B cell (primary cell): ENCODE data around the gene ITPRIP.

Source experiments
- CTCF ChIP-seq: fragments of 200-600 bp; IDR thresholded peaks from one replicate; pipeline ENCODE4 v1.8.0; 2022; ENCODE audit warnings: antibody characterized with exemption, mild to moderate bottlenecking
- EZH2 ChIP-seq: IDR thresholded peaks from 2 replicates; pipeline ENCODE4 v1.6.1; 2012; ENCODE audit warnings: borderline replicate concordance, low read depth, mild to moderate bottlenecking, moderate library complexity, low read length; ENCODE audit not compliant: insufficient read depth, poor library complexity, severe bottlenecking

GRCh38 chr10:104323760-104324201 lies 14.5 kb downstream of the ITPRIP start:
- TF ChIP-seq EZH2 (no peak), CTCF (no peak)
